WERI-Rb-1 (cell line): ENCODE results near the gene GPR153.

Experiments used
- DNase-seq: peaks from one replicate; pipeline ENCODE4 v3.0.0-alpha.2; 2020
- H3K27ac ChIP-seq: fragments of 250-450 bp; sonication (Bioruptor Pico); 2 replicates; pipeline ENCODE4 v1.5.1; 2020; ENCODE audit warnings: mild to moderate bottlenecking, moderate library complexity
- H3K27me3 ChIP-seq: fragments of 250-450 bp; sonication (Bioruptor Pico); 2 replicates; pipeline ENCODE4 v1.5.1; 2021; ENCODE audit warnings: mild to moderate bottlenecking, low read depth, moderate library complexity; ENCODE audit not compliant: insufficient read depth, severe bottlenecking
- H3K36me3 ChIP-seq: fragments of 250-450 bp; sonication (Bioruptor Pico); 2 replicates; pipeline ENCODE4 v1.5.1; 2020; ENCODE audit warnings: mild to moderate bottlenecking, moderate library complexity
- H3K4me3 ChIP-seq: 2 replicates; pipeline ENCODE4 v1.5.1; 2011; ENCODE audit warnings: low read depth, mild to moderate bottlenecking, control low read depth, low read length
- H3K9me3 ChIP-seq: fragments of 250-450 bp; sonication (Bioruptor Pico); 2 replicates; pipeline ENCODE4 v1.5.1; 2021; ENCODE audit warnings: mild to moderate bottlenecking, moderate library complexity; ENCODE audit not compliant: severe bottlenecking
- TF ChIP-seq, protein P1 (sequence below): IDR thresholded peaks from 2 replicates; pipeline ENCODE4 v1.5.1; 2011; ENCODE audit warnings: low read depth, mild to moderate bottlenecking, control low read depth, inconsistent platforms, low read length

The GPR153 gene

GRCh38 chr1:6298940-6299465 lies 38.1 kb upstream of the GPR153 start:
- no peaks in the 10 kb centered on the region for H3K9me3 ChIP-seq
- no peak overlapping the region for H3K4me3 ChIP-seq
- TF ChIP-seq, protein P1, sequence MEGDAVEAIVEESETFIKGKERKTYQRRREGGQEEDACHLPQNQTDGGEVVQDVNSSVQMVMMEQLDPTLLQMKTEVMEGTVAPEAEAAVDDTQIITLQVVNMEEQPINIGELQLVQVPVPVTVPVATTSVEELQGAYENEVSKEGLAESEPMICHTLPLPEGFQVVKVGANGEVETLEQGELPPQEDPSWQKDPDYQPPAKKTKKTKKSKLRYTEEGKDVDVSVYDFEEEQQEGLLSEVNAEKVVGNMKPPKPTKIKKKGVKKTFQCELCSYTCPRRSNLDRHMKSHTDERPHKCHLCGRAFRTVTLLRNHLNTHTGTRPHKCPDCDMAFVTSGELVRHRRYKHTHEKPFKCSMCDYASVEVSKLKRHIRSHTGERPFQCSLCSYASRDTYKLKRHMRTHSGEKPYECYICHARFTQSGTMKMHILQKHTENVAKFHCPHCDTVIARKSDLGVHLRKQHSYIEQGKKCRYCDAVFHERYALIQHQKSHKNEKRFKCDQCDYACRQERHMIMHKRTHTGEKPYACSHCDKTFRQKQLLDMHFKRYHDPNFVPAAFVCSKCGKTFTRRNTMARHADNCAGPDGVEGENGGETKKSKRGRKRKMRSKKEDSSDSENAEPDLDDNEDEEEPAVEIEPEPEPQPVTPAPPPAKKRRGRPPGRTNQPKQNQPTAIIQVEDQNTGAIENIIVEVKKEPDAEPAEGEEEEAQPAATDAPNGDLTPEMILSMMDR: no peak
- peak overlapping the region; percentile 20; the same call in 1 of the 2 replicates for H3K27ac ChIP-seq
- H3K27me3 ChIP-seq: no peaks in the 10 kb centered on the region
- peak; percentile 34 for DNase-seq
- H3K36me3 ChIP-seq: peaks cover 22% of the 10 kb centered on the region

DNA sequence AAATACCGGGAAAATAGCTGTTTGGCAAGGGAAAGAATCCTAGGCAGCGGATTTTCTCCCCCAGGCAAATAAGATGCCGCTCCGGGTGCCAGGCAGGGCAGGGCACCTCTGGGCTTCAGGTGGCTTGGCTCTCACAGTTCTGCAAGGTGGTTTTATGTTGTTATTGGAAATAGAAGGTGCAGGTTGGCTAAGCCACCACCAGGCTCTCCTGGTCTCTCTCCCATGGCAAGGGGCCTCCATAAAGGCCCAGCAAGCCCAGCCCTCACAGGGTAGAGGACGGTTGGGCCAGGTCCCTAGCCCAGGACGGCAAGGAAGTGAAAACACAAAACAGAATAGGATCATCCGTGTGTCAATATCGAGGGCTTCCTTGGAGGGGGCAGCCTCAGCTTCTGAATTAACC lies 37.6 kb upstream of the GPR153 start:
- Histone ChIP-seq H3K27ac (no peak overlapping the region), H3K36me3 (peaks cover 25% of the 10 kb centered on the region), H3K9me3 (no peaks in the 10 kb centered on the region), H3K27me3 (no peaks in the 10 kb centered on the region), H3K4me3 (no peak overlapping the region)
- TF ChIP-seq, protein P1: no peak
- DNase-seq: no peak

GRCh38 chr1:6295910-6296309 lies 35.0 kb upstream of the GPR153 start:
- no peak overlapping the region for H3K4me3 ChIP-seq
- TF ChIP-seq, protein P1: no peak
- peaks cover 34% of the 10 kb centered on the region for H3K36me3 ChIP-seq
- no peaks in the 10 kb centered on the region for H3K27me3 ChIP-seq
- no peaks in the 10 kb centered on the region for H3K9me3 ChIP-seq
- no peak for DNase-seq
- no peak overlapping the region for H3K27ac ChIP-seq

DNA sequence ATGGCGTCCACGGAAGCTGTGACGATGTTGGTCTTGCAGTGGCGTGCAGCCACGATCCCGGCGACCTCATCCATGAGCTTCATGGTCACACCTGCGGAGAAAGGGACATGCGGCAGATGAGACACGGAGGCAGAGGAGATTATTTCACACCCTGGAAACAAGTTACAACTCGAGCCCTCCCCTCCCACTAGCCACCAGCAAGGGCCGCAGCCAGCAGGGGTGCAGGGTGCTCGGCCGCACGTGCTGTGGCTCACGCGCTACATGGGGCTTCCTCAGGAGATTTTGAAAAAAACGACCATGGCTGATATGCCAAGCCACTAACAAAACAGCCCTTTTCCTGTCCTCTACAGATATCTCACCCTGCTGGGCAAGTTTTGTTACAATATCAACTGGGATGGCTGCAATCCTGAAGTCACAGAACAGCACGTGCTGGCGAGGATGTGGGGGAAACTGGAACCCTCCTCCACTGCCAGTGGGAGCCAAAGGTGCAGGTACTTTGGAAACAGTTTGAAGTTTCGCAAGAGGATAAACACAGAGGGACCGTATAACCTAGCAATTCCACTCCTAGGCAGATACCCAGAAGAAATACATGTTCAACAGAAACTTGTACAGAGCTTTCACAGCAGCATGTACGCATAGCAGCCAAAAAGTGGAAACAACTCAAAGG lies 34.1 kb upstream of the GPR153 start:
- DNase-seq: no peak
- Histone ChIP-seq H3K27me3 (no peaks in the 10 kb centered on the region), H3K27ac (no peak overlapping the region), H3K9me3 (no peaks in the 10 kb centered on the region), H3K36me3 (peaks cover 34% of the 10 kb centered on the region), H3K4me3 (no peak overlapping the region)
- TF ChIP-seq, protein P1: no peak

- H3K9me3 ChIP-seq: no peaks in the 10 kb centered on the region
- H3K4me3 ChIP-seq: no peak overlapping the region
- DNase-seq: no peak
- H3K27ac ChIP-seq: no peak overlapping the region
- H3K36me3 ChIP-seq: peaks cover 34% of the 10 kb centered on the region
- no peaks in the 10 kb centered on the region for H3K27me3 ChIP-seq
- TF ChIP-seq, protein P1: no peak
Observed at GRCh38 chr1:6294080-6294889, 33.4 kb upstream of the GPR153 start.
